Measurements from ENCODE around the gene BLOC1S5.
"Not testable (repeated sequence)": the region's sequence is repeated elsewhere in the genome, so short reads cannot be mapped to it uniquely, and the experiment has no call there.

BLOC1S5 gene

GRCh38 chr6:8000188-8000596, 64.0 kb downstream of the BLOC1S5 start:
- Histone ChIP-seq H3K27ac (ENCODE audit: low read length) (no peak overlapping the region), H3K9me3 (ENCODE audit: insufficient read depth, low read depth, low read length) (no peaks in the 10 kb centered on the region), H3K9ac (ENCODE audit: low read depth, low read length) (no peak overlapping the region), H3K4me3 (ENCODE audit: low read length) (no peak overlapping the region), H3K4me1 (ENCODE audit: insufficient read depth, low read length) (peaks cover 5% of the 10 kb centered on the region; the same call in 1 of the 2 replicates), H3K27me3 (ENCODE audit: insufficient read depth, low read length) (no peaks in the 10 kb centered on the region), H3K36me3 (ENCODE audit: insufficient read depth, low read depth, low read length) (no peaks in the 10 kb centered on the region)

GRCh38 chr6:7999201-7999600, 65.0 kb downstream of the BLOC1S5 start:
- no peak overlapping the region for H3K4me3 ChIP-seq (ENCODE audit: low read length)
- peaks cover 5% of the 10 kb centered on the region; the same call in 1 of the 2 replicates for H3K4me1 ChIP-seq (ENCODE audit: insufficient read depth, low read length)
- no peak overlapping the region for H3K9ac ChIP-seq (ENCODE audit: low read depth, low read length)
- no peaks in the 10 kb centered on the region for H3K9me3 ChIP-seq (ENCODE audit: insufficient read depth, low read depth, low read length)
- H3K27me3 ChIP-seq (ENCODE audit: insufficient read depth, low read length) = no peaks in the 10 kb centered on the region
- H3K27ac ChIP-seq (ENCODE audit: low read length) = no peak overlapping the region
- H3K36me3 ChIP-seq (ENCODE audit: insufficient read depth, low read depth, low read length) = no peaks in the 10 kb centered on the region

DNA sequence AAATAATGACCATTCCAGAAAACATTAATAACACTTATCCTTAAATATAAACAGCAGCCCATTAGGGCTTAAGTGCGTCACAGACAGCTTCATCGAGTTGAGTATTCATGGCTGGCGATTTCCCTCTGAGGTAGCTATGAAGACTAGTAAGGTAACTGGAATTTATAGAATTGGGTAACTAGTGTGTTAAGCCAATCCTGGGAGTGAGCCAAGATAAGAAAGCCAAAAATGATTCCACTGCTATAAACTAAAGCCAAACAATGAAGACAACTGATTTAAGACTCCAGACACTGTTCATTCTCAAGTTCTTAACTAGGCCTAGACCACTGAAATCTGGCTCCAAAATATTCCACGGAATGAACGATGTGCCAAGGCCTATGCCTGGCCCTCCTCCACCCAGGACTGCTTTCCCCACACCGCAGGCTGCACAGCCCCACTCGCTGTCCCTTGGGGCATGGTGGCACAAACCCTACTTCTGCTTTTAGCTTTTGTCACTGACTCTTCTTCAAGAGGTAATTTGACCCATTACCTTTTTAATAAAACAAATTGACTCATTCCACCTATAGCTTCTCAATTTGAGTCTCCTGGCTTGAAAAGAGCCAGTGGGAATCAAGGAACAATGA, 66.0 kb downstream of the BLOC1S5 start:
- no peaks in the 10 kb centered on the region for H3K27me3 ChIP-seq (ENCODE audit: insufficient read depth, low read length)
- H3K36me3 ChIP-seq (ENCODE audit: insufficient read depth, low read depth, low read length) = no peaks in the 10 kb centered on the region
- no peaks in the 10 kb centered on the region for H3K9me3 ChIP-seq (ENCODE audit: insufficient read depth, low read depth, low read length)
- H3K9ac ChIP-seq (ENCODE audit: low read depth, low read length) = no peak overlapping the region
- no peak overlapping the region for H3K27ac ChIP-seq (ENCODE audit: low read length)
- H3K4me1 ChIP-seq (ENCODE audit: insufficient read depth, low read length) = peaks cover 5% of the 10 kb centered on the region; the same call in 1 of the 2 replicates
- H3K4me3 ChIP-seq (ENCODE audit: low read length) = no peak overlapping the region

DNA sequence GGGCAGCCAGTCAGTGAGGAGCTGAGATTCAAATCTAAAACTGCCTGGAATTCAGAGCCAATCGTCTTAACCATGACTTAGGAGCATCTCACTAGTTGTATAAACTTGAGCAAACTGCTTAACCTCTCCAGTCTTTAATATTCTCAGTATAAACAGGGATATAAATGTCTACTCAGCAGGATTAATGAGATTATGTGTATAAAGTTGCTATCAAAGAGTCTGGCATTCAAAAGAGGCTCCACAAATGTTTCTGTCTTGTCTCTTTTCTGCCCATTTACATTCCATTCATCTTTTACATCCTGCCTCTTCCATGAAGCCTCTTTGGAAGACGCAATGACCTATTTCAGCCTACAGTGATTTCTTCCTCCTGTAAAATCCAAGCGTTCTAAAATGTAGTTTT, 66.9 kb downstream of the BLOC1S5 start:
- Histone ChIP-seq H3K4me1 (ENCODE audit: insufficient read depth, low read length) (peaks cover 5% of the 10 kb centered on the region; the same call in 1 of the 2 replicates), H3K36me3 (ENCODE audit: insufficient read depth, low read depth, low read length) (no peaks in the 10 kb centered on the region)

DNA sequence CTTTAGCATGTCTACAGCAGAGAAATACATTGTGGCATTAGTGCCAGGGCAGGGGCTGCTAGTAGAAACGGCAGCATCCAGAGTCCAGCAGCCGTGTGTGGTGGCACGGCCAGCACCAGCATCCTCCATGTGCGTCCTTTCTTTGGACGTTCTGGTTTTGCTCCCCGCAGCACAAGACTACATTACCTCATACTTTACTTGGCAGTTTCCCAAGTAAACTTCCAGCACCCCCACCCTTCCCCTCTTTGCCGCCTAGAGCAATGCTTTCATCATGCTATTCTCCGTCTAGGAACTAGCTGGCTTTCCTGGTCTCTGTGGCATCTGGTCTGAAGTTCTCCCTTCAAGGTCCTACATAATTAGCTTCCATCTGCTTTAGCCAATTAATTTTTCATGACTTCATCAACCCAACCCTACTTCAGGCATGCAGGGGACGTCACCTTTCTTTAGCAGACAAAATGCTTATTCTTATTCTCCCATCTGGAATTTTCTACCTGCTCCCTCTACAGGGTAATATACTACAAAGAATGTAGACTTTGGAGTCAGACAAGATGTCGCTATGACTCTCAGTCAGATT, 67.6 kb downstream of the BLOC1S5 start:
- no peak overlapping the region for H3K27ac ChIP-seq (ENCODE audit: low read length)

More for the DNA sequence above, 66.9 kb downstream of the BLOC1S5 start:
- Histone ChIP-seq H3K27ac (ENCODE audit: low read length) (no peak overlapping the region), H3K9me3 (ENCODE audit: insufficient read depth, low read depth, low read length) (no peaks in the 10 kb centered on the region), H3K9ac (ENCODE audit: low read depth, low read length) (no peak overlapping the region), H3K27me3 (ENCODE audit: insufficient read depth, low read length) (no peaks in the 10 kb centered on the region), H3K4me3 (ENCODE audit: low read length) (no peak overlapping the region)

GRCh38 chr6:7993952-7994351, 70.2 kb downstream of the BLOC1S5 start:
- H3K9ac ChIP-seq (ENCODE audit: low read depth, low read length) = no peak overlapping the region
- H3K4me1 ChIP-seq (ENCODE audit: insufficient read depth, low read length) = no peaks in the 10 kb centered on the region
- H3K27me3 ChIP-seq (ENCODE audit: insufficient read depth, low read length) = no peaks in the 10 kb centered on the region
- H3K27ac ChIP-seq (ENCODE audit: low read length) = no peak overlapping the region
- H3K4me3 ChIP-seq (ENCODE audit: low read length) = no peak overlapping the region
- H3K36me3 ChIP-seq (ENCODE audit: insufficient read depth, low read depth, low read length) = no peaks in the 10 kb centered on the region
- H3K9me3 ChIP-seq (ENCODE audit: insufficient read depth, low read depth, low read length) = no peaks in the 10 kb centered on the region

More for the DNA sequence above, 67.6 kb downstream of the BLOC1S5 start:
- Histone ChIP-seq H3K36me3 (ENCODE audit: insufficient read depth, low read depth, low read length) (no peaks in the 10 kb centered on the region), H3K4me1 (ENCODE audit: insufficient read depth, low read length) (peaks cover 5% of the 10 kb centered on the region; the same call in 1 of the 2 replicates), H3K27me3 (ENCODE audit: insufficient read depth, low read length) (no peaks in the 10 kb centered on the region), H3K4me3 (ENCODE audit: low read length) (no peak overlapping the region), H3K9ac (ENCODE audit: low read depth, low read length) (no peak overlapping the region), H3K9me3 (ENCODE audit: insufficient read depth, low read depth, low read length) (no peaks in the 10 kb centered on the region)

DNA sequence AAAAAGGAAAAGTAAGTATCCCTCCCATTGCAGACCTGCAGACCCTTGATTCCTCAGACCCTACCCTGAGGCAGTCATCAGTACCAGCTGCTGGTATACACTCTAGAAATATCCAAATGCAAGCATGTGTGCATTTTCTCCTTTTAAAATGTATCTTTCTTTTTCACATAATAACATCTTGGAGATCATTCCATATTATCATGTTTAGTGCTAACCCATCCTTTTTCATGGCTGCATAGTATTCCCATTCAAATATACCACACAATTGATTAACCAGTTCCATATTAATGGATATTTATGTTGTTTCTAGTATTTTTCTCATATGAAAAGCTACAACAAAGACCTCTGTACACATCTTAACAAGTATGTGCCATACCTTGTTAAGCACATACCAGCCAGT, 70.8 kb downstream of the BLOC1S5 start:
- Histone ChIP-seq H3K36me3 (ENCODE audit: insufficient read depth, low read depth, low read length) (no peaks in the 10 kb centered on the region), H3K27ac (ENCODE audit: low read length) (no peak overlapping the region), H3K27me3 (ENCODE audit: insufficient read depth, low read length) (no peaks in the 10 kb centered on the region), H3K4me3 (ENCODE audit: low read length) (no peak overlapping the region), H3K4me1 (ENCODE audit: insufficient read depth, low read length) (no peaks in the 10 kb centered on the region), H3K9me3 (ENCODE audit: insufficient read depth, low read depth, low read length) (no peaks in the 10 kb centered on the region), H3K9ac (ENCODE audit: low read depth, low read length) (no peak overlapping the region)

GRCh38 chr6:7992002-7992815, 72.0 kb downstream of the BLOC1S5 start:
- H3K9me3 ChIP-seq (ENCODE audit: insufficient read depth, low read depth, low read length) = no peaks in the 10 kb centered on the region
- H3K4me3 ChIP-seq (ENCODE audit: low read length) = no peak overlapping the region
- no peak overlapping the region for H3K27ac ChIP-seq (ENCODE audit: low read length)
- H3K9ac ChIP-seq (ENCODE audit: low read depth, low read length) = no peak overlapping the region
- H3K4me1 ChIP-seq (ENCODE audit: insufficient read depth, low read length) = no peaks in the 10 kb centered on the region
- H3K36me3 ChIP-seq (ENCODE audit: insufficient read depth, low read depth, low read length) = no peaks in the 10 kb centered on the region
- H3K27me3 ChIP-seq (ENCODE audit: insufficient read depth, low read length) = no peaks in the 10 kb centered on the region

GRCh38 chr6:7991536-7991935, 72.7 kb downstream of the BLOC1S5 start:
- H3K27me3 ChIP-seq (ENCODE audit: insufficient read depth, low read length) = no peaks in the 10 kb centered on the region
- no peaks in the 10 kb centered on the region for H3K36me3 ChIP-seq (ENCODE audit: insufficient read depth, low read depth, low read length)
- H3K9ac ChIP-seq (ENCODE audit: low read depth, low read length) = no peak overlapping the region
- H3K4me3 ChIP-seq (ENCODE audit: low read length) = no peak overlapping the region
- H3K9me3 ChIP-seq (ENCODE audit: insufficient read depth, low read depth, low read length) = no peaks in the 10 kb centered on the region
- H3K27ac ChIP-seq (ENCODE audit: low read length) = no peak overlapping the region
- H3K4me1 ChIP-seq (ENCODE audit: insufficient read depth, low read length) = no peaks in the 10 kb centered on the region

DNA sequence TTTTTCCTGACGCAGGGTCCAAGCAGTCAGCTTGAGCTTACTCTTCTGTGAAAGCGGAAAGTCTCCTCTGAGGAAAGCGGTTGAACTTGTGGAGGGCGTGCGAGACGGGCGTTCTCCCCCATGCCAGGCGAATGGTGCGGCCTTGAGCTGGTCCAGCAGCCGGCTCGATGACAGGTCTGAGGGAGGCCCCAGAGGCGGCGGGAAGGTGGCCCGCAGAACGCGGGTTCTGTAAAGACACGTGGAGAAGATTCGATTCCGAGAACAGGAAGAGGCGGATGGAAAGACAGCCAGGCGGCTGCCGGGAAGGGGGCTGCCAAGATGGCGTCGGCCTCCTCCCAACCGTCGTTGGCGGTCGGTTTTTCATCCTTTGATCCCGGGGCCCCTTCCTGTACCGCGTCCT, 78.0 kb downstream of the BLOC1S5 start:
- Histone ChIP-seq H3K4me1 (ENCODE audit: insufficient read depth, low read length) (no peaks in the 10 kb centered on the region), H3K4me3 (ENCODE audit: low read length) (no peak overlapping the region), H3K9ac (ENCODE audit: low read depth, low read length) (no peak overlapping the region), H3K36me3 (ENCODE audit: insufficient read depth, low read depth, low read length) (no peaks in the 10 kb centered on the region), H3K9me3 (ENCODE audit: insufficient read depth, low read depth, low read length) (no peaks in the 10 kb centered on the region), H3K27ac (ENCODE audit: low read length) (no peak overlapping the region), H3K27me3 (ENCODE audit: insufficient read depth, low read length) (no peaks in the 10 kb centered on the region; the same call in 1 of the 2 replicates)

GRCh38 chr6:7983967-7984366, 80.2 kb downstream of the BLOC1S5 start:
- H3K4me3 ChIP-seq (ENCODE audit: low read length); H3K27ac ChIP-seq (ENCODE audit: low read length); H3K9ac ChIP-seq (ENCODE audit: low read depth, low read length); H3K4me1 ChIP-seq (ENCODE audit: insufficient read depth, low read length); H3K9me3 ChIP-seq (ENCODE audit: insufficient read depth, low read depth, low read length); H3K36me3 ChIP-seq (ENCODE audit: insufficient read depth, low read depth, low read length); H3K27me3 ChIP-seq (ENCODE audit: insufficient read depth, low read length): not testable (repeated sequence)

GRCh38 chr6:7979831-7980230, 84.4 kb downstream of the BLOC1S5 start:
- Histone ChIP-seq H3K27ac (ENCODE audit: low read length) (no peak overlapping the region), H3K4me3 (ENCODE audit: low read length) (no peak overlapping the region), H3K27me3 (ENCODE audit: insufficient read depth, low read length) (peaks cover 12% of the 10 kb centered on the region; the same call in 1 of the 2 replicates), H3K36me3 (ENCODE audit: insufficient read depth, low read depth, low read length) (no peaks in the 10 kb centered on the region), H3K9me3 (ENCODE audit: insufficient read depth, low read depth, low read length) (no peaks in the 10 kb centered on the region), H3K4me1 (ENCODE audit: insufficient read depth, low read length) (no peaks in the 10 kb centered on the region), H3K9ac (ENCODE audit: low read depth, low read length) (no peak overlapping the region)

All from iPS-20b (cell line).